GM19240 (cell line): ENCODE measurements around the gene MORN1.

Experiments
- DNase-seq: peaks from one replicate; pipeline ENCODE4 v3.0.0; 2011; ENCODE audit warnings: low spot score; ENCODE audit not compliant: insufficient read length

The MORN1 gene

GRCh38 chr1:2386636-2387611, 4.4 kb downstream of the MORN1 start:
- DNase-seq = no peak

GRCh38 chr1:2385606-2386280, 5.6 kb downstream of the MORN1 start:
- DNase-seq = no peak

GRCh38 chr1:2384941-2385481, 6.3 kb downstream of the MORN1 start:
- DNase-seq = no peak

GRCh38 chr1:2384130-2384860, 7.1 kb downstream of the MORN1 start:
- DNase-seq = no peak

- no peak for DNase-seq
These were observed 7.8 kb downstream of the MORN1 start for GRCh38 chr1:2383576-2383975.

GRCh38 chr1:2382621-2383361, 8.6 kb downstream of the MORN1 start:
- DNase-seq = no peak

- peak; percentile 93 for DNase-seq
These were observed 9.4 kb downstream of the MORN1 start for GRCh38 chr1:2381741-2382620.

- no peak for DNase-seq
These were observed 10.3 kb downstream of the MORN1 start for GRCh38 chr1:2380816-2381591.

GRCh38 chr1:2379733-2380404, 11.5 kb downstream of the MORN1 start:
- no peak for DNase-seq

- DNase-seq = no peak
These were observed 12.2 kb downstream of the MORN1 start for GRCh38 chr1:2378956-2379732.

- DNase-seq = no peak
These were observed 12.9 kb downstream of the MORN1 start for GRCh38 chr1:2378441-2378851.

- no peak for DNase-seq
These were observed 13.5 kb downstream of the MORN1 start for GRCh38 chr1:2377751-2378440.

- DNase-seq = no peak
These were observed 14.3 kb downstream of the MORN1 start for GRCh38 chr1:2376931-2377672.

GRCh38 chr1:2376261-2376741, 15.1 kb downstream of the MORN1 start:
- no peak for DNase-seq

GRCh38 chr1:2375923-2376260, 15.5 kb downstream of the MORN1 start:
- no peak for DNase-seq

- no peak for DNase-seq
These were observed 16.0 kb downstream of the MORN1 start for GRCh38 chr1:2375246-2375922.
